WERI-Rb-1 (cell line): Measurements from ENCODE around the gene TDRD3.
"Not testable (repeated sequence)": the region's sequence is repeated elsewhere in the genome, so short reads cannot be mapped to it uniquely, and the experiment has no call there.

Experiments used
- DNase-seq: peaks from one replicate; pipeline ENCODE4 v3.0.0-alpha.2; 2020
- H3K27ac ChIP-seq: fragments of 250-450 bp; sonication (Bioruptor Pico); 2 replicates; pipeline ENCODE4 v1.5.1; 2020; ENCODE audit warnings: mild to moderate bottlenecking, moderate library complexity
- H3K27me3 ChIP-seq: fragments of 250-450 bp; sonication (Bioruptor Pico); 2 replicates; pipeline ENCODE4 v1.5.1; 2021; ENCODE audit warnings: mild to moderate bottlenecking, low read depth, moderate library complexity; ENCODE audit not compliant: insufficient read depth, severe bottlenecking
- H3K36me3 ChIP-seq: fragments of 250-450 bp; sonication (Bioruptor Pico); 2 replicates; pipeline ENCODE4 v1.5.1; 2020; ENCODE audit warnings: mild to moderate bottlenecking, moderate library complexity
- H3K4me3 ChIP-seq: 2 replicates; pipeline ENCODE4 v1.5.1; 2011; ENCODE audit warnings: low read depth, mild to moderate bottlenecking, control low read depth, low read length
- H3K9me3 ChIP-seq: fragments of 250-450 bp; sonication (Bioruptor Pico); 2 replicates; pipeline ENCODE4 v1.5.1; 2021; ENCODE audit warnings: mild to moderate bottlenecking, moderate library complexity; ENCODE audit not compliant: severe bottlenecking
- CTCF ChIP-seq: IDR thresholded peaks from 2 replicates; pipeline ENCODE4 v1.5.1; 2011; ENCODE audit warnings: low read depth, mild to moderate bottlenecking, control low read depth, inconsistent platforms, low read length

Gene TDRD3

DNA sequence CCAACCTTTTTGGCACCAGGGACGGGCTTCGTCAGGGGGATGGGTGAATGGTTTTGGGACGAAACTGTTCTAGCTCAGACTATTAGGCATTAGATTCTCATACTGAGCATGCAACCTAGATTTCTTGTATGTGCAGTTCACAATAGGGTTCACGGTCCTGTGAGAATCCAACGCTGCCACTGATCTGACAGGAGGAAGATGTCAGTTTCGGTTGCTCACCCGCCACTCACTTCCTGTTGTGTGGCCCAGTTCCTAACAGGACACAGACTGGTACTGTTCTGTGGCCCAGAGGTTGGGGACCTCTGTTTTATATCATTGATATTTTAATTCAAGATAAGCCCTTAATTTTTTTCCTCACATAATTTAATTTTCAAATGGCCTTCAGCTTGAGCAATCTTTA, 26.7 kb upstream of the TDRD3 start:
- Histone ChIP-seq H3K9me3 (no peaks in the 10 kb centered on the region), H3K27ac (no peak overlapping the region), H3K27me3 (no peaks in the 10 kb centered on the region), H3K36me3 (no peaks in the 10 kb centered on the region), H3K4me3 (no peak overlapping the region)
- no peak for TF ChIP-seq CTCF
- no peak for DNase-seq

GRCh38 chr13:60372141-60372540, 24.9 kb upstream of the TDRD3 start:
- no peak for TF ChIP-seq CTCF
- no peaks in the 10 kb centered on the region for H3K36me3 ChIP-seq
- H3K9me3 ChIP-seq: no peaks in the 10 kb centered on the region
- no peak overlapping the region for H3K27ac ChIP-seq
- no peak for DNase-seq
- no peaks in the 10 kb centered on the region for H3K27me3 ChIP-seq
- no peak overlapping the region for H3K4me3 ChIP-seq

GRCh38 chr13:60379282-60379681, 17.7 kb upstream of the TDRD3 start:
- H3K9me3 ChIP-seq: not testable (repeated sequence)

DNA sequence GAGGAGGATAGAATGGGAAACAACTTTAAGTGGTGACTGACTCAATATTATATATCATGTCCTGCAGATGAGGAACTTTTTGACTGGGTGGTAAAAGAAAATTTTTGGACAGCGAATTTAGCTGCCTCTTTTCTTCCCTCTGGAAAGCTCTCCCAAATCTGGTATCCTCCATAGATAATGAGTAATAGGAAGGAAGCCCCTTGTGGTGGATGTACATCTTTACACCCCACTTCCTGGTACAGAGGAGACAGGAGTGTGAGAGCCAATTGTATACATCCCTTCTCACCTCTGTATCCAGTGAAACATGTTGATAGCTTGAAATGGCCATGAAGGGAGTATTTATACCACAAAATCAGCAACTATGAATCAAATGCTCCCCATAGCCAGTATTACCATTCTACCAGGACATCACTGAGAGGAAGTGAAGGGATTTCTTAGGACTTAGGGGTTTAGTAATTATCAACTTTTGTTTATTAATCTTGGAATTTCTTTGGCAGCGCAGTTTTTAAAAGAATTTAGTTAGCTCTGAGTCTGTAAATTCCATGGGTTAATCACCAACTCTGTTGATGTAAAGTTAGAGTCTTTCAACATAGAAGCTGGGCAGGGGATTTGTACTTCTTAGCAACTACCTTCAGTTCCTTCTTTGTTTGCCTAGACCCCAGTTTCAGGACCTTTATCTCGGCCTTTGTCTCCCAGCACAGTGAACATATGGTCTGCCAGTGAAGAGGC, 17.0 kb upstream of the TDRD3 start:
- H3K27ac ChIP-seq: no peak overlapping the region
- no peak for TF ChIP-seq CTCF
- no peaks in the 10 kb centered on the region for H3K36me3 ChIP-seq
- DNase-seq: no peak
- H3K4me3 ChIP-seq: no peak overlapping the region
- no peaks in the 10 kb centered on the region for H3K27me3 ChIP-seq
- H3K9me3 ChIP-seq: no peaks in the 10 kb centered on the region

More at GRCh38 chr13:60379282-60379681, 17.7 kb upstream of the TDRD3 start:
- not testable (repeated sequence) for H3K36me3 ChIP-seq, DNase-seq, H3K27me3 ChIP-seq, H3K4me3 ChIP-seq, H3K27ac ChIP-seq

GRCh38 chr13:60384911-60385310, 12.1 kb upstream of the TDRD3 start:
- Histone ChIP-seq H3K4me3 (no peak overlapping the region), H3K36me3 (no peaks in the 10 kb centered on the region), H3K9me3 (no peaks in the 10 kb centered on the region), H3K27ac (no peak overlapping the region), H3K27me3 (no peaks in the 10 kb centered on the region)
- TF ChIP-seq CTCF: no peak
- no peak for DNase-seq

DNA sequence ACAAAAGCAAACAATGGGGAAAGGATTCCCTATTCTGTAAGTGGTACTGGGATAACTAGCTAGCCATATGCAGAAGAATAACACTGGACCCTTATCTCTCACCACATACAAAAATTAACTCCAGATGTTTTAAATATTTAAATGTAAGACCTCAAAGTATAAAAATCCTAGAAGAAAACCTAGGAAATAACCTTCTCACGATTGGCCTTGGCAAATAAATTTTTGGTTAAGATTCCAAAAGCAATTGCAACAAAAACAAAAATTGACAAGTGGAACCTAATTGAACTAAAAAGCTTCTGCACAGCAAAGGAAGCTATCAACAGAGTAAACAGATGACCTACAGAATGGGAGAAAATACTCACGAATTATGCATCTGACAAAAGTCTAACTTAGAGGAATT, 10.8 kb upstream of the TDRD3 start:
- no peaks in the 10 kb centered on the region for H3K36me3 ChIP-seq
- no peak for DNase-seq
- no peak overlapping the region for H3K4me3 ChIP-seq
- no peaks in the 10 kb centered on the region for H3K27me3 ChIP-seq
- no peak overlapping the region for H3K27ac ChIP-seq
- no peak for TF ChIP-seq CTCF
- H3K9me3 ChIP-seq: no peaks in the 10 kb centered on the region
